ENCODE measurements around the gene FAM184A.
"Not testable (repeated sequence)": the region's sequence is repeated elsewhere in the genome, so short reads cannot be mapped to it uniquely, and the experiment has no call there.

Gene FAM184A

DNA sequence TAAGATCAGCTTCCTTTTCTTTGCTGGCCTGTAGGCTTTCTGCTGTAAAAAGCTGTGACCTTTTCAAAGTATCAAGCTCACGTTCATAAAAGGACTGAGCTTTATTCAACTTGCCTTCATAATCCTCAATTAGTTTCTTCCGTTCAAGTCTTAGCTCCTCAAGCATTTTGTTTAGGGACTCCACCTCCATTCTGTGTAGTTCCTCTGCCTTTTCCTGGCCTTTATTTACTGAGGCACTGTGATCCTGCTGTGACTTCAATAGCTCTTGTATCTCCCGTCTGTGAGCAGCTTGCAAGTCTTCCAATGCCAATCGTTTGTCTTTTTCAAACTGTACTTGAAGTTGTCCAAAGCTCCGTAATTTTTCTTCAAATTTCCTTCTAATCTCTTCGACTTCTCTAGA is 54.4 kb downstream of the FAM184A start:
- Mint-ChIP-seq H3K27me3 (no peaks in the 10 kb centered on the region), H3K4me3 (no peak overlapping the region), H3K36me3 (no peaks in the 10 kb centered on the region), H3K9me3 (no peaks in the 10 kb centered on the region), H3K27ac (no peak overlapping the region), H3K4me1 (no peaks in the 10 kb centered on the region)
- no peak for ATAC-seq

DNA sequence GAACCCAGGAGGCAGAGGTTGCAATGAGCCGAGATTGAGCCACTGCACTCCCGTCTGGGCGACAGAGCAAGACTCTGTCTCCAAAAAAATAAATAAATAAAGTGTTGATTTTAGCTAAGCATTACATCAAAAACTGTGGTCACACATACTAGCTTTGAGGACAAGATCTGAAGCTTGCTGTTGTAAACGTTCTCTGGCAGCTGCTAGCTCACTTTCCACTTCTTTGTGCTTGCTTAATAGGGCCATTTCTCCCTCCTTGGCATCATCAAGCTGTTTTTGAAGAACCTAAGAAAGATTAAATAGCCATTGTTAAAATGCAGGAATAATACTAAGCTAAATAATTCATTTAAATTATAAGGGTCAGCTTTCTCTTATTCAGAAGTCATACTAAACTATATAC is 55.7 kb downstream of the FAM184A start:
- no peak for ATAC-seq
- H3K27me3 Mint-ChIP-seq: no peaks in the 10 kb centered on the region
- no peaks in the 10 kb centered on the region for H3K36me3 Mint-ChIP-seq
- no peaks in the 10 kb centered on the region for H3K4me1 Mint-ChIP-seq
- no peaks in the 10 kb centered on the region for H3K9me3 Mint-ChIP-seq
- H3K27ac Mint-ChIP-seq: no peak overlapping the region
- H3K4me3 Mint-ChIP-seq: no peak overlapping the region

DNA sequence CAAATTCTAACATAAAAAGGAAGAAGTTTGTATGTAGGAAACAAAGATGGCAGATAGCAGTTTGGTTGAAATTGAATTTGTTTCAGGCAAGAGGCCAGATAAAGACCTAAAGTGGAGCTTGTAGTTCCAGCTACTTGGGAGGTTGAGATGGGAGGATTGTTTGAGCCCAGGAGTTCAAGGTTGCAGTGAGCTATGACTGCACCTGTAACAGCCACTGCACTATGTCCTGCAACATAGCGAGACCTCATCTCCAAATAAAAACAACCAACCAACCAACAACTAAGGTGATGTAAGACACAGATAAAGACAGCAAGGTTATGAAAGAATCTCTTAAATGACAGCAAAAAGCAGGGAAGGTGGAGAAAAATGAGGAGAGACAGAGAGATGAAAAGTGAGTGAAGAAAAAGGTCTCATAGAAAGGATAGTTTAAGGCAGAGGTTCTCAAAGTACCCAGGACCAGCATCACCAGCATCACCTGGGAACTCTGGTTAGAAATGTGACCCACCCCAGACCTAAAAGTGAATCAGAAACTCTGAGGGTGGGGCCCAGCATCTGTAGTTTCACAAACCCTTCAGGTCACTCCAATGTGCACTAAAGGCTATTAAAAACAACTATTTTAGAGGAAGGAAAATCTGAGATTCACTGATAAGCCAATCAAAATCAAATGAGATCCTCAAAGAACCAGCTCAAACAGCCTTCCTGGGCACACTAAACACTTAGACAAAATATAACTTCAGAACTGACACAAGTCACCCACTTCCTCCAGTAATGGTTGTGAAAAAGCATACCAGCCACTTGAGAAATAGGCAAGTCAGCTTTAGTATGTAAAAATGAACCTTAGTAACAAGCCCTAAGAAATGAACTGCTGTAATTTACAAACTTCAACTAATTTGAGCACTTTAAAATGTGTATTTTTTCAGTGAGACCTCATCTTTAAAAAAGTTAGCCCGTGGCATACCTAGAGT is 57.6 kb downstream of the FAM184A start:
- Mint-ChIP-seq H3K27me3 (no peaks in the 10 kb centered on the region), H3K36me3 (no peaks in the 10 kb centered on the region), H3K4me1 (no peaks in the 10 kb centered on the region), H3K4me3 (no peak overlapping the region), H3K9me3 (no peaks in the 10 kb centered on the region), H3K27ac (no peak overlapping the region)
- ATAC-seq: no peak

DNA sequence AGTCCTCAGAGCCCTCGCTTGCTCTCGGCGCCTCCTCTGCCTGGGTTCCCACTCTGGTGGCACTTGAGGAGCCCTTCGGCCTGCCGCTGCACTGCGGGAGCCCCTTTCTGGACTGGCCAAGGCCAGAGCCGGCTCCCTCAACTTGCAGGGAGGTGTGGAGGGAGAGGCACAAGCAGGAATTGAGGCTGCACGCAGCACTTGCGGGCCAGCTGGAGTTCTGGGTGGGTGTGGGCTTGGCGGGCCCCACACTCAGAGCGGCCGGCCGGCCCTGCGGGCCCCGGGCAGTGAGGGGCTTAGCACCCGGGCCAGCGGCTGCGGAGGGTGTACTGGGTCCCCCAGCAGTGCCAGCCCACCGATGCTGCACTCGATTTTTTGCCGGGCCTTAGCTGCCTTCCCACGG is 63.3 kb downstream of the FAM184A start:
- not testable (repeated sequence) for ATAC-seq, H3K9me3 Mint-ChIP-seq, H3K36me3 Mint-ChIP-seq, H3K4me1 Mint-ChIP-seq, H3K27me3 Mint-ChIP-seq, H3K4me3 Mint-ChIP-seq, H3K27ac Mint-ChIP-seq

DNA sequence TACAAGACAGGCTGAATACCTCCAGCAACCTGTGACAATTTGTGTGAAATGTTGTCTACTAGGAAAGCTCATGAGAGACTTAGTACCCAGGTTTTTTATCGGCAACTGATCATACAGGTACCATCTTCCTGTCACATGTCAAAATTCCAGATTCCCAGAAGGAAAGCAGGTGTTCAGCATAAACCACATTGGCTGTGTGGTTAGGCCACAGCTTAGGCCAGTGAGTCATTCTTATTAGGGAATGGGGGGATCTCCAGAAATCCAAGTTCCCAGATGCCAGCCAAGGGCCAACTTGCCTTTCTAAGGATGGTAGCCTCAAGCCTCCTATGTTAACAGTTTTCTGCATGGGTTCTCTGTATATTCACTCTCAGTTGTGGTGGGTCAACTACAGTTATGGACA is 65.9 kb downstream of the FAM184A start:
- Mint-ChIP-seq H3K36me3 (no peaks in the 10 kb centered on the region), H3K27me3 (no peaks in the 10 kb centered on the region), H3K27ac (no peak overlapping the region), H3K4me3 (no peak overlapping the region), H3K9me3 (peaks cover 10% of the 10 kb centered on the region), H3K4me1 (no peaks in the 10 kb centered on the region)
- ATAC-seq: no peak

DNA sequence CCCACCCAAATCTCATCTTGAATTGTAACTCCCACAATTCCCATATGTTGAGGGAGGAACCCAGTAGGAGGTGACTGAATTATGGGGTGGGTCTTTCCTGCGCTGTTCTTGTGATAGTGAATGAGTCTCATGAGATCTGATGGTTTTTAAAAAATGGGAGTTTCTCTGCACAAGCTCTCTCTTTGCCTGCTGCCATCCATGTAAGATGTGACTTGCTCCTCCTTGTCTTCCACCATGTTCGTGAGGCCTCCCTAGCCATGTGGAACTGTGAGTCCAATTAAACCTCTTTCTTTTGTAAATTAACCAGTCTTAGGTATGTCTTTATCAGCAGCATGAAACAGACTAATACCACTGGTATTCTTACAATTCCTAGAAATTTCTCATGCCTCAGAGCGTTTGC is 69.2 kb downstream of the FAM184A start:
- not testable (repeated sequence) for ATAC-seq, H3K27ac Mint-ChIP-seq, H3K4me3 Mint-ChIP-seq, H3K27me3 Mint-ChIP-seq, H3K4me1 Mint-ChIP-seq, H3K9me3 Mint-ChIP-seq, H3K36me3 Mint-ChIP-seq

DNA sequence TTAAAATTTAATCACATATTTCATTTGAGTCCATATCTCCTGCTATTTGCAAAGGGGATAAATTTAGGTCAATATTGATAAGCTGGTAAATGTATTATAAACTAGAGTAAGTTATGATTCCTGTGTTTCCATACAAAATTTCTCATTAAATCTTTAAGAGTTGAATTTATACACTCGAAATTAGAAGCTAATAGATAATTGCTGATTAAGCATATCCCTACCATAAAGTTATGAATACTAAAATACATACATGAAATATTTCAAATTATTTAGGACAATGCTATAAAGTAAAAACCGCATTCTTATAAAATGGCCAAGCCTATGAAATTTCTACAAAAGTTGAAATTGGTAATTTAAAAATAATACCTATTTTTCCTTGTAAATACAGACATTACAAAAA is 71.5 kb downstream of the FAM184A start:
- Mint-ChIP-seq H3K4me1 (no peaks in the 10 kb centered on the region), H3K27ac (no peak overlapping the region), H3K9me3 (peaks cover 10% of the 10 kb centered on the region), H3K4me3 (no peak overlapping the region), H3K27me3 (no peaks in the 10 kb centered on the region), H3K36me3 (no peaks in the 10 kb centered on the region)
- no peak for ATAC-seq

DNA sequence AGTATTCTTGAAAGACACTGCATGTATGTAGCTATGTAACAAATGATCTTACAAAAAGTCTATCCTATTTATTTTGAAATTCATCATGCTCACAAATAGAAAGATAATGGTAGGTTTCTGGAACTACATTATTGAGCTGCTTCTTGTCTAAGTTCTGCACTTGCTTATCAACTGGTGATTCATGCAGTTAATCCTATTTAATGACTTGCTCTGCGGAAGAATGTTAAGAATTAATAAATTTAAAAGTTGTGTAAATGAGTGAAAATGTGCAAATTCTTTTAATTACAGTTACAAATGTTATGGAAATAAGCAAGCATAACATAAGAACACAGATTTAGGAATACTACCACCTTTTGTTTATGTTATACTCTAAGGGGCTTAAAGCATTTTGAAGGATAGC is 76.4 kb downstream of the FAM184A start:
- Mint-ChIP-seq H3K36me3 (no peaks in the 10 kb centered on the region), H3K4me1 (no peaks in the 10 kb centered on the region), H3K4me3 (no peak overlapping the region), H3K27ac (no peak overlapping the region), H3K27me3 (peaks cover 17% of the 10 kb centered on the region), H3K9me3 (no peaks in the 10 kb centered on the region)
- ATAC-seq: no peak

DNA sequence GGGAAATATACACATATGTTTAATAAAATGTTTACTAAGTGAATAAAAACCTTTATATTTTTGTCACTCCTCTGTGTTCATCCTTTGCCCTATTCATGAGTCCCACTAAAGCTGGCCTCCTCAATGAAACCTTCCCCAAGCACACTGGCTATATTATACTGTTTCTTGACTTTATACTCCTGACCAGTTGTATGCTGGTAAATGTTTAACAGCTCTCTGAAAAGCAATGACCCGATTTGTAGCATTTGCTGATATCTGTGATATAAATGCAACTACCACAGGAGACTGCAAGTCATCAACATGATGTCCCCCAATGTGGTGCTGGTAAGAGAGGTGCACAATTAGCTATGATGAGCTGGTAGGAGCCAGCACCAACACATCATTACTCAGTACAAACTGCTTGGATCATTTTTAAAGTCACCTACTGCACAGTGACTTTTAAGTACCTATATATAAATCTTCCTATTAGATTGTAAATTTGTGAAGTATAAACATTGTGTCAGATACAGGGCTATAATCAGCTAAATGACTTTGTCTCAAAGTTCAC is 78.9 kb downstream of the FAM184A start:
- H3K4me3 Mint-ChIP-seq: no peak overlapping the region
- H3K36me3 Mint-ChIP-seq: no peaks in the 10 kb centered on the region
- H3K9me3 Mint-ChIP-seq: no peaks in the 10 kb centered on the region
- no peak overlapping the region for H3K27ac Mint-ChIP-seq
- no peaks in the 10 kb centered on the region for H3K4me1 Mint-ChIP-seq
- peaks cover 17% of the 10 kb centered on the region for H3K27me3 Mint-ChIP-seq
- ATAC-seq: no peak

DNA sequence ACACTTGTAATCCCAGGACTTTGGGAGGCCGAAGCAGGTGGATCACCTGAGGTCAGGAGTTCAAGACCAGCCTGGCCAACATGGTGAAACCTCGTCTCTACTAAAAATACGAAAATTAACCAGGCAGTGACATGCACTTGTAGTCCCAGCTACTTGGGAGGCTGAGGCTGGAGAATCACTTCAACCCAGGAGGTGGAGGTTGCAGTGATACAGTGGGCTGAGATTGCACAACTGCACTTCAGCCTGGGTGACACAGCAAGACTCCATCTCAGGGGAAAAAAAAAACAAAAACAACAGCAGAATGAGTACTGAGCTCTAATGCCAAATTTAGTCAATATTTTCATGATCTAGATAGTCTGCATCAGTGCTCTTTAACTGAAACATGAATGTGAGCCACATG is 81.0 kb downstream of the FAM184A start:
- ATAC-seq, H3K36me3 Mint-ChIP-seq, H3K4me1 Mint-ChIP-seq: not testable (repeated sequence)

DNA sequence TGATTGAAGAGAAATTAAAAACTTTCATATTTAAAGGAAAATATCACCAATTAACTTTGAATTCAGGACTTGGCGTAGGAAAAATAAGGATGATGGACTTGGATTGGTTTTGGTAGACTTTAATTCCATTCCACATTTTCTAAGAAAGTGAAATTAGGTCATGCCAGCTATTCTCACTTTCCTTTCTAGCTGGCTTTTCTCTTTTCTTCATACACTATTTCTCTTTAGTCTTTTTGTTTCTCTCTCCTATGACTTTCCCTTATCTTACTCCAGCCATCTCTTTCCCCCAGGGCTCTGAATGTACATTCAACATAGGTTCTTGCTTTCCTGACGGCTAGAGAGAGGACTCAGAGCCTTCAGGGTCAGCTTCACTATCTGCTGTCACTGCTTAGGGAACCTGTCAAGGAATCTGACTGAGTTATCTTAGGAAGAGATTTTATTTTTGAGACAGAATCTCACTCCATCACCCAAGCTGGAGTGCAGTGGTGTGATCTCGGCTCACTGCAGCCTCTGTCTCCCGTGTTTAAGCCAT is 82.1 kb downstream of the FAM184A start:
- H3K4me3 Mint-ChIP-seq: no peak overlapping the region
- no peak for ATAC-seq
- H3K27ac Mint-ChIP-seq: no peak overlapping the region
- H3K36me3 Mint-ChIP-seq: no peaks in the 10 kb centered on the region
- H3K4me1 Mint-ChIP-seq: no peaks in the 10 kb centered on the region
- no peaks in the 10 kb centered on the region for H3K9me3 Mint-ChIP-seq
- peaks cover 17% of the 10 kb centered on the region for H3K27me3 Mint-ChIP-seq

More for the DNA sequence above, 81.0 kb downstream of the FAM184A start:
- H3K27ac Mint-ChIP-seq, H3K9me3 Mint-ChIP-seq, H3K4me3 Mint-ChIP-seq: not testable (repeated sequence)
- H3K27me3 Mint-ChIP-seq: peaks cover 17% of the 10 kb centered on the region

DNA sequence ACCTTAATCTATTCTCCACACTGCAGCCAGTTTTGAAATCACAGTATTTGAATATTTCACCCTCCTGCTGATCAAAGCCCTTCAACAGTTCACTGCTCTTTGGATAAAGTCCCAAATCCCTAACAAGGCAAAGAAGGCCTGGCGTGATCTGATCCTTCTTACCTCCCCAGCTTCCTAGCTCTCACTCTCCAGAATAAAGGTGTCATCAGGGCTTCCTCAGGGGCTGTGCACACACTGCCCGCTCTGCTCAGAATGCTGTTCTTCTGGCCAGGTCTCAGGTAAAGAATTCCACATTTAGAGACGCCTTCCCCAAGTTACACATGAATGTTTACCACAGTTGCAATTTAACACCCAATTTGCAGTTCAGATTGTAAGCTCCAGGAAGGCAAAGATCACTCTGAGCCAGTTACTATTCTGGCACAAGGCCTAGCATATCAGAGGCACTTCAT is 84.6 kb downstream of the FAM184A start:
- Mint-ChIP-seq H3K4me1 (no peaks in the 10 kb centered on the region), H3K9me3 (no peaks in the 10 kb centered on the region), H3K36me3 (no peaks in the 10 kb centered on the region), H3K4me3 (no peak overlapping the region), H3K27ac (no peak overlapping the region), H3K27me3 (no peaks in the 10 kb centered on the region)
- no peak for ATAC-seq

DNA sequence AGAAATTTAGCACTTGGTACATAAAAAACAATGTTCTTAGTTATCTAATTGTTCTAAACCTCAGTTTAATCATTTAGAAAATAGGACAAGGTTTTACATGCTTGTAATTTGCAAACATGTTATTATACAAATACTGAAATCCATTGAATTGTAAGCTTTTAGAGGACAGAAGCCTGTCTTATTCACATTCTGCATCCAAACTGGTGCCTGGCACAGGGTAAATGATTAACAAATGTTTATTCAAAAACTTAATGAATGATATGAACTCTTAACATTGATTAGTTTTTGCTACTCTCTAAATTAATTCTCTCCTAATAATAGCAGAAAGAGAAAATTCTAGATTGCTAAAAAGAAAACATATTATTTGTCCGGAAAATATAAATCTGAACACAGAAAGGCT is 85.1 kb downstream of the FAM184A start:
- H3K4me3 Mint-ChIP-seq: no peak overlapping the region
- no peaks in the 10 kb centered on the region for H3K4me1 Mint-ChIP-seq
- H3K9me3 Mint-ChIP-seq: no peaks in the 10 kb centered on the region
- no peak for ATAC-seq
- no peaks in the 10 kb centered on the region for H3K27me3 Mint-ChIP-seq
- H3K36me3 Mint-ChIP-seq: no peaks in the 10 kb centered on the region
- H3K27ac Mint-ChIP-seq: no peak overlapping the region

DNA sequence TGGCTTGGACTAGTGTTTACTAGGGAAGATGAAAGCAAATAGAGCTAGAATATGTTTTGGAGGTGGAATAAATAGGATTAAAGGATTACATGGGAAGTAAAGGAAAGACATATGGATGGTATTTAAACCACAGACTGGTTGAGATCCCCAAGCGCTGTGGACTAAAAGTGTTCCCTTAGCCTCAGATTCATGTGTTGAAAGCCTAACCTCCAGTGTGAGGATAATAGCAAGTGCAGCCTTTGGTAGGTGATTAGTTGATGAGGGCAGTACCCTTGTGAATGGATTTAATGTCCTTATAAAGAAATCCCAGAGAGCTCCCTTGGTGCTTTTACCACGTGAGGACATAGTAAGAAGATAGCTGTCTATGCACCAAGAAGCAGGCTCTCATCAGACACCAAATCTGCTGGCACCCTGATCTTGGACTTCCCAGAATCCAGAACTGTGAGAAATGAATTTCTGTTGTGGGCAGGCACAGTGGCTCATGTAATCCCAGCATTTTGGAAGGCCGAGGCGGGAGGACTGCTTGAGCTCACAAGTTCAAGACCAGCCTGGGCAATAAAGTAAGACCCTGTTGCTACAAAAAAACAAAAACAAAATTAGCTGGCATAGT is 86.2 kb downstream of the FAM184A start:
- Mint-ChIP-seq H3K9me3 (no peaks in the 10 kb centered on the region), H3K27ac (no peak overlapping the region), H3K27me3 (no peaks in the 10 kb centered on the region), H3K4me1 (no peaks in the 10 kb centered on the region), H3K36me3 (no peaks in the 10 kb centered on the region), H3K4me3 (no peak overlapping the region)
- ATAC-seq: no peak

DNA sequence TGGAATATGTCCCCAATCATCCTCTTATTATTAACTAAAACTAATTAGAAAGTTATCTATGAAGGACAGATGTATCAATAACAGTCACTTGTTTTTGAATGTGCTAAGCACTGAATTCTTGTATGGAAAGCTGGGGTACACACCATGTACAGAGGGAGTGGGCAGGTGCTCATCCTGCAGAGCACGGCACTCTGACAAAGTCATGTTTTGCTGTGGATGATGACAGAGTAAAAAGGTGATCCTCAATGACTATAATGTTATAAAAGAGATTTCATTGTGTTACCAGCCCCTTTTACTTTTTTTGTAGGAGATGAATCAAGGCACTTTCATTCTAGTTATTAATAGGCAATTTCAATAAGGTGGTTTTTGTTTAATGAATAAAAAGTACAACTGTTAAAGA is 92.2 kb downstream of the FAM184A start:
- H3K27ac Mint-ChIP-seq: no peak overlapping the region
- ATAC-seq: no peak
- H3K27me3 Mint-ChIP-seq: no peaks in the 10 kb centered on the region
- H3K9me3 Mint-ChIP-seq: no peaks in the 10 kb centered on the region
- no peak overlapping the region for H3K4me3 Mint-ChIP-seq
- H3K4me1 Mint-ChIP-seq: no peaks in the 10 kb centered on the region
- H3K36me3 Mint-ChIP-seq: no peaks in the 10 kb centered on the region

All from stimulated activated memory B cell treated with anti-CD40 and anti-IgM and Interleukin-4, amounts not matched to agents 10 μg/mL and 1 μg/mL and 100 μg/mL, for 72 hours (primary cell).